HEK293 (cell line): ENCODE data around the gene AEBP1.

Source experiments
- CTCF ChIA-PET: fragments of 350-600 bp; formaldehyde crosslinking; extraction: SDS; loops from one replicate; lab custom pipeline; 2021; ENCODE audit warnings: antibody characterized with exemption; lab: Yijun Ruan, JAX
- POLR2A ChIA-PET: fragments of 300-600 bp; formaldehyde crosslinking; extraction: SDS; loops from one replicate; lab custom pipeline; 2020; ENCODE audit warnings: antibody characterized with exemption, inconsistent platforms; lab: Yijun Ruan, JAX
- H3K27ac ChIP-seq: fragments of 200-500 bp; sonication (Bioruptor generic); 2 replicates; pipeline ENCODE4 v1.5.1; 2014; ENCODE audit warnings: low read depth, low read length, control low read depth, inconsistent platforms; ENCODE audit errors: extremely low read depth
- H3K36me3 ChIP-seq, 2 experiments: fragments of 200-500 bp in 1 of 2; sonication (Bioruptor generic) in 1 of 2; 1 replicate in 1 of 2; 2 replicates in 1 of 2; pipeline ENCODE4 v1.5.1; 2014 to 2017; ENCODE audit warnings: inconsistent platforms in 2 of 2, low read length in 2 of 2; ENCODE audit not compliant: control insufficient read depth in 2 of 2, insufficient read depth in 1 of 2
- H3K4me1 ChIP-seq: fragments of 200-500 bp; sonication (Bioruptor generic); 2 replicates; pipeline ENCODE4 v1.5.1; 2014; ENCODE audit warnings: mild to moderate bottlenecking, low read length, inconsistent platforms; ENCODE audit not compliant: control insufficient read depth, insufficient read depth
- H3K4me3 ChIP-seq: 2 replicates; pipeline ENCODE4 v1.5.1; 2011; ENCODE audit warnings: low read depth, mild to moderate bottlenecking, control low read depth, low read length, moderate library complexity
- H3K9me3 ChIP-seq: fragments of 200-500 bp; sonication (Bioruptor generic); 2 replicates; pipeline ENCODE4 v1.5.1; 2014; ENCODE audit warnings: low read depth, low read length, inconsistent platforms; ENCODE audit not compliant: control insufficient read depth, insufficient read depth
- EGR2 ChIP-seq: fragments of 450-650 bp; formaldehyde crosslinking; IDR thresholded peaks from 2 replicates; pipeline ENCODE4 v1.5.1; 2016; ENCODE audit warnings: low read depth, missing biosample characterization, missing genetic modification characterization
- KLF8 ChIP-seq: fragments of 450-650 bp; formaldehyde crosslinking; IDR thresholded peaks from 2 replicates; pipeline ENCODE4 v1.5.1; 2016; ENCODE audit warnings: missing biosample characterization, missing genetic modification characterization
- SCRT2 ChIP-seq: fragments of 450-650 bp; formaldehyde crosslinking; IDR thresholded peaks from 2 replicates; pipeline ENCODE4 v1.5.1; 2016; ENCODE audit warnings: missing biosample characterization, missing genetic modification characterization
- SP7 ChIP-seq: fragments of 450-650 bp; formaldehyde crosslinking; IDR thresholded peaks from 2 replicates; pipeline ENCODE4 v1.5.1; 2016; ENCODE audit warnings: missing biosample characterization, missing genetic modification characterization
- ZBTB17 ChIP-seq: fragments of 450-650 bp; formaldehyde crosslinking; IDR thresholded peaks from 2 replicates; pipeline ENCODE4 v1.5.1; 2016; ENCODE audit warnings: missing biosample characterization, missing genetic modification characterization
- ZBTB20 ChIP-seq: fragments of 450-650 bp; formaldehyde crosslinking; IDR thresholded peaks from 2 replicates; pipeline ENCODE4 v1.5.1; 2016; ENCODE audit warnings: missing biosample characterization, missing genetic modification characterization
- ZBTB48 ChIP-seq: fragments of 450-650 bp; formaldehyde crosslinking; IDR thresholded peaks from 2 replicates; pipeline ENCODE4 v1.5.1; 2016; ENCODE audit warnings: missing biosample characterization, missing genetic modification characterization
- ZFP37 ChIP-seq: fragments of 450-650 bp; formaldehyde crosslinking; IDR thresholded peaks from 2 replicates; pipeline ENCODE4 v1.5.1; 2016; ENCODE audit warnings: missing biosample characterization, missing genetic modification characterization
- ZFP69B ChIP-seq: fragments of 450-650 bp; formaldehyde crosslinking; IDR thresholded peaks from 2 replicates; pipeline ENCODE4 v1.5.1; 2016; ENCODE audit warnings: missing biosample characterization, missing genetic modification characterization
- ZIC2 ChIP-seq: fragments of 450-650 bp; formaldehyde crosslinking; IDR thresholded peaks from 2 replicates; pipeline ENCODE4 v1.5.1; 2016; ENCODE audit warnings: missing biosample characterization, missing genetic modification characterization
- ZNF174 ChIP-seq: fragments of 450-650 bp; formaldehyde crosslinking; IDR thresholded peaks from 2 replicates; pipeline ENCODE4 v1.5.0; 2017; ENCODE audit warnings: missing biosample characterization, mild to moderate bottlenecking, missing genetic modification characterization
- ZNF2 ChIP-seq: fragments of 450-650 bp; formaldehyde crosslinking; IDR thresholded peaks from 2 replicates; pipeline ENCODE4 v1.5.1; 2016; ENCODE audit warnings: missing biosample characterization, missing genetic modification characterization
- ZNF248 ChIP-seq: fragments of 450-650 bp; formaldehyde crosslinking; IDR thresholded peaks from 2 replicates; pipeline ENCODE4 v1.5.1; 2017; ENCODE audit warnings: missing biosample characterization, missing genetic modification characterization
- ZNF341 ChIP-seq: fragments of 450-650 bp; formaldehyde crosslinking; IDR thresholded peaks from 2 replicates; pipeline ENCODE4; 2016; ENCODE audit warnings: low read depth, missing biosample characterization, missing genetic modification characterization
- ZNF529 ChIP-seq: fragments of 450-650 bp; formaldehyde crosslinking; IDR thresholded peaks from 2 replicates; pipeline ENCODE4 v1.5.1; 2017; ENCODE audit warnings: missing genetic modification characterization, missing biosample characterization; ENCODE audit not compliant: insufficient replicate concordance
- ZNF548 ChIP-seq: fragments of 450-650 bp; formaldehyde crosslinking; IDR thresholded peaks from 2 replicates; pipeline ENCODE4 v1.5.1; 2016; ENCODE audit warnings: missing biosample characterization, missing genetic modification characterization
- ZNF600 ChIP-seq: fragments of 450-650 bp; formaldehyde crosslinking; IDR thresholded peaks from 2 replicates; pipeline ENCODE4 v1.5.1; 2016; ENCODE audit warnings: missing biosample characterization, missing genetic modification characterization
- ZNF677 ChIP-seq: fragments of 450-650 bp; IDR thresholded peaks from 2 replicates; pipeline ENCODE4 v1.5.0; 2018; ENCODE audit warnings: missing biosample characterization, mild to moderate bottlenecking, missing genetic modification characterization, moderate library complexity
- ZNF76 ChIP-seq: fragments of 450-650 bp; formaldehyde crosslinking; IDR thresholded peaks from 2 replicates; pipeline ENCODE4; 2016; ENCODE audit warnings: low read depth, missing biosample characterization, missing genetic modification characterization, borderline replicate concordance
- TF ChIP-seq, protein P1 (sequence below): fragments of 450-650 bp; formaldehyde crosslinking; IDR thresholded peaks from 2 replicates; pipeline ENCODE4 v1.5.1; 2016; ENCODE audit warnings: missing biosample characterization, missing genetic modification characterization
- TF ChIP-seq, protein P2 (sequence below): fragments of 450-650 bp; formaldehyde crosslinking; conservative IDR thresholded peaks from 2 replicates; pipeline ENCODE4 v1.5.1; 2016; ENCODE audit warnings: low read depth, missing biosample characterization, missing genetic modification characterization
- TF ChIP-seq, protein P3 (sequence below): fragments of 450-650 bp; formaldehyde crosslinking; IDR thresholded peaks from 2 replicates; pipeline ENCODE4 v1.5.1; 2017; ENCODE audit warnings: missing biosample characterization, missing genetic modification characterization
- TF ChIP-seq, protein P4 (sequence below): fragments of 450-650 bp; formaldehyde crosslinking; IDR thresholded peaks from 2 replicates; pipeline ENCODE4 v1.5.1; 2016; ENCODE audit warnings: missing biosample characterization, missing genetic modification characterization

The AEBP1 gene

DNA sequence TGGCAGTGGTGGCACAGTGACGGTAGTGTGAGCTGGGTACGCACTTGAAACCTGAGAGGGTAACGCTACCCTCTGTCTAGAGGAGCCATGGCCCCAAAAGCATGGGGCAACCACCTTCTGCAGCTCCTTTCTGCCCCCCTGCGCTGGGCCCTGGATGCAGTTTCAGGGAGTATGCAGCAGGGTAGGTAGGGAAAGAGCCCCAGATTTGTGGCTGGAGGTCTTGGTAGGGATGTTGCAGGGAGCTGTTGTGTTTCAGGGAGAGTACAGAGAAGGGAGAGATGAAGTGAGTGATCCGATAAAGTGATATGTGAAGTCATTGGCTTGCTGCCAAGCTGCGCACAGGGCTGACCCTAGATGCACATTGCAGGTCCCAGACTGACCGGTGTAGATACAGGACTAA, 36.1 kb upstream of the AEBP1 start (continued):
- TF ChIP-seq ZNF600 (tag by site-specific recombination): 0 out of 2 replicates have a peak, but pooled peaks have one; percentile 20
- TF ChIP-seq ZBTB20 (tag by site-specific recombination): no peak
- 0 out of 2 replicates have a peak, but pooled peaks have one; percentile 43 for TF ChIP-seq ZNF548 (tag by site-specific recombination)

DNA sequence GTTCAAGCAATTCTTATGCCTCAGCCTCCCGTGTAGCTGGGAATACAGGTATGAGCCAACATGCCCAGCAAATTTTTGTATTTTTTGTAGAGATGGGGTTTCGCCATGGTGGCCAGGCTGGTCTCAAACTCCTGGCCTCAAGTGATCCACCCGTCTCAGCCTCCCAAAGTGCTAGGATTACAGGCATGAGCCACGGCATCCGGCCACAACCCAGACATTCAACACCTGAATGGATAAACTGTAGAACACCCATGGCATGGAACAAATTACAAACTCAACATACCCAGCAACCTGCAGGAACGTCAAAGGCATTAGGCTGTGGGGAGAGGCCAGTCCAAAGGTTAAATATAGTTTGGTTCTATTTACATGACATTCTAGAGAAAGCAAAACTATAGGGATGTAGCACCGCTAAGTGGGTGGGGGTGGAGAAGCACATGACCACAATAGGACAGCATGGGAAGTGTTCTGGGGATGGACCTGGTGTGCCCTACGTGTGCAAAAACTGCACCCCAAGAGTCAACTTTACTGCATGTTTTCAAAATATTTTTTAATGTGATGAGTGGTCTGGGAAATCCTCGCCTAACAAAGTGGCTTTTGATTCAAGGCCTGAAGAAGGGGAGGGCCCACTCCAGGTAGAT, 32.3 kb upstream of the AEBP1 start:
- Histone ChIP-seq H3K9me3 (no peaks in the 10 kb centered on the region), H3K4me3 (no peak overlapping the region), H3K4me1 (peaks cover 3% of the 10 kb centered on the region; the same call in 1 of the 2 replicates), H3K36me3 (peaks cover 6 to 43% of the 10 kb centered on the region in 2 experiments), H3K27ac (no peak overlapping the region)
- TF ChIP-seq KLF8 (tag by site-specific recombination): no peak
- TF ChIP-seq SCRT2 (tag by site-specific recombination): no peak
- no peak for TF ChIP-seq ZNF76 (tag by site-specific recombination)
- TF ChIP-seq ZNF174 (tag by site-specific recombination): no peak
- TF ChIP-seq, protein P1, sequence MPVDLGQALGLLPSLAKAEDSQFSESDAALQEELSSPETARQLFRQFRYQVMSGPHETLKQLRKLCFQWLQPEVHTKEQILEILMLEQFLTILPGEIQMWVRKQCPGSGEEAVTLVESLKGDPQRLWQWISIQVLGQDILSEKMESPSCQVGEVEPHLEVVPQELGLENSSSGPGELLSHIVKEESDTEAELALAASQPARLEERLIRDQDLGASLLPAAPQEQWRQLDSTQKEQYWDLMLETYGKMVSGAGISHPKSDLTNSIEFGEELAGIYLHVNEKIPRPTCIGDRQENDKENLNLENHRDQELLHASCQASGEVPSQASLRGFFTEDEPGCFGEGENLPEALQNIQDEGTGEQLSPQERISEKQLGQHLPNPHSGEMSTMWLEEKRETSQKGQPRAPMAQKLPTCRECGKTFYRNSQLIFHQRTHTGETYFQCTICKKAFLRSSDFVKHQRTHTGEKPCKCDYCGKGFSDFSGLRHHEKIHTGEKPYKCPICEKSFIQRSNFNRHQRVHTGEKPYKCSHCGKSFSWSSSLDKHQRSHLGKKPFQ (tag by site-specific recombination): no peak
- TF ChIP-seq, protein P2, sequence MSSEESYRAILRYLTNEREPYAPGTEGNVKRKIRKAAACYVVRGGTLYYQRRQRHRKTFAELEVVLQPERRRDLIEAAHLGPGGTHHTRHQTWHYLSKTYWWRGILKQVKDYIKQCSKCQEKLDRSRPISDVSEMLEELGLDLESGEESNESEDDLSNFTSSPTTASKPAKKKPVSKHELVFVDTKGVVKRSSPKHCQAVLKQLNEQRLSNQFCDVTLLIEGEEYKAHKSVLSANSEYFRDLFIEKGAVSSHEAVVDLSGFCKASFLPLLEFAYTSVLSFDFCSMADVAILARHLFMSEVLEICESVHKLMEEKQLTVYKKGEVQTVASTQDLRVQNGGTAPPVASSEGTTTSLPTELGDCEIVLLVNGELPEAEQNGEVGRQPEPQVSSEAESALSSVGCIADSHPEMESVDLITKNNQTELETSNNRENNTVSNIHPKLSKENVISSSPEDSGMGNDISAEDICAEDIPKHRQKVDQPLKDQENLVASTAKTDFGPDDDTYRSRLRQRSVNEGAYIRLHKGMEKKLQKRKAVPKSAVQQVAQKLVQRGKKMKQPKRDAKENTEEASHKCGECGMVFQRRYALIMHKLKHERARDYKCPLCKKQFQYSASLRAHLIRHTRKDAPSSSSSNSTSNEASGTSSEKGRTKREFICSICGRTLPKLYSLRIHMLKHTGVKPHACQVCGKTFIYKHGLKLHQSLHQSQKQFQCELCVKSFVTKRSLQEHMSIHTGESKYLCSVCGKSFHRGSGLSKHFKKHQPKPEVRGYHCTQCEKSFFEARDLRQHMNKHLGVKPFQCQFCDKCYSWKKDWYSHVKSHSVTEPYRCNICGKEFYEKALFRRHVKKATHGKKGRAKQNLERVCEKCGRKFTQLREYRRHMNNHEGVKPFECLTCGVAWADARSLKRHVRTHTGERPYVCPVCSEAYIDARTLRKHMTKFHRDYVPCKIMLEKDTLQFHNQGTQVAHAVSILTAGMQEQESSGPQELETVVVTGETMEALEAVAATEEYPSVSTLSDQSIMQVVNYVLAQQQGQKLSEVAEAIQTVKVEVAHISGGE (tag by site-specific recombination): no peak
- no peak for TF ChIP-seq ZBTB17
- TF ChIP-seq ZNF341 (tag by site-specific recombination): no peak
- TF ChIP-seq EGR2 (tag by site-specific recombination): no peak
- no peak for TF ChIP-seq ZNF529 (tag by site-specific recombination)
- ChIA-PET CTCF (interaction anchor here (0.5 to 1.2 kb wide), 5 partner anchors 10 to 106 kb away, joined by 3 to 4 read pairs (median 3); no protein-coding TSS in a partner anchor), POLR2A (interaction anchor here (1.1 kb wide), 1 partner anchor 8 kb away, joined by 4 read pairs; no protein-coding TSS in a partner anchor)

DNA sequence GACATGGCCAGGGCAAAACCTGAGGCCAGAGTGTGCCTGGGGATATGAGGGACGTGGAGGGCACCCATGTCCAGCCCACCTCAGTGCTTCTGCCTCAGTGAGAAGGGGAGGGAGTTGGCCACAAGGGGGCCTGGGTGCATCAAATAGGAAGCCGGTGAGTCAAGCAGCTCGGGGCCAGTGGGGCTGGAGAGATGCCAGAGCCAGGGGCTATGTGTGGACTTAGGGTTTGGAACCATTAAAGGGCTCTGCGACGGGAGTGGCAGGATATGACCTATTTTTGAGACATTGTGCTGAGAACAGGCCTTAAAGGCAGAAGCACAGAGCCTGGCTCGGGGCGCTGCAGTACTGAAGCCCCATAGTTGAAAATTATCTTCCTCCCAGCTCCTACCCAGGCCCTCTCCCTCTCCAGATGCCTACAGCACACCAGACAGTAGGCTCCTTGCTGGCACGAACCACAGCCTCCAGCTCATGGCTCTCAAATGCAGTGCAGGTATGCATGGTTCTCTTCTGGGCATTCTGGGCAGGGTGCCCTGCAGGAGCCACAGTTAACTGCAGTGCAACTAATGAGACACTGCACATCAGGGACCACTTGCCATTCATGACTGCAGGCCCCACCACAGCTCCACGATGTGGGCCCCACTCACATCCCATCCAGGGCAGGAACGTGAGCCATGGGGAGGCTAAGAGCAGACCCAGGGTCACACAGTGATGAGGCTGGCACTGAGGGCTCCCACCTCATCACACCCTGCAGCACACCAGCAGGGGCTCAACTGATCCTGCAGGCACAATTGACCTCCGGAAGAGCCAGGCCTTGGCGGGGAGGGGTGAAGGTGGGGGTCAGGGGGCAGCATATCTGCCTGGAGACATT, 31.5 kb upstream of the AEBP1 start:
- H3K4me3 ChIP-seq: no peak overlapping the region
- CTCF ChIA-PET: interaction anchor here (0.5 to 1.2 kb wide), 6 partner anchors 10 to 1107 kb away, joined by 3 read pairs; no protein-coding TSS in a partner anchor
- peaks cover 3% of the 10 kb centered on the region; the same call in 1 of the 2 replicates for H3K4me1 ChIP-seq
- peaks cover 6 to 51% of the 10 kb centered on the region in 2 experiments for H3K36me3 ChIP-seq
- no peaks in the 10 kb centered on the region for H3K9me3 ChIP-seq
- POLR2A ChIA-PET: interaction anchor here (1.1 kb wide), 1 partner anchor 9 kb away, joined by 4 read pairs; no protein-coding TSS in a partner anchor
- no peak overlapping the region for H3K27ac ChIP-seq
- TF ChIP-seq ZNF248 (tag by site-specific recombination) (no peak), ZNF600 (tag by site-specific recombination) (peak; percentile 57; the same call in 1 of the 2 replicates), ZNF2 (0 out of 2 replicates have a peak, but pooled peaks have one; percentile 32), ZBTB48 (tag by site-specific recombination) (peak; percentile 56), ZFP69B (tag by site-specific recombination) (peak; percentile 93), ZIC2 (peak; percentile 88), ZBTB17 (peak; percentile 61), SP7 (no peak), ZFP37 (tag by site-specific recombination) (peak; percentile 53; the same call in 1 of the 2 replicates), ZNF677 (tag by site-specific recombination) (no peak)
- TF ChIP-seq, protein P3, sequence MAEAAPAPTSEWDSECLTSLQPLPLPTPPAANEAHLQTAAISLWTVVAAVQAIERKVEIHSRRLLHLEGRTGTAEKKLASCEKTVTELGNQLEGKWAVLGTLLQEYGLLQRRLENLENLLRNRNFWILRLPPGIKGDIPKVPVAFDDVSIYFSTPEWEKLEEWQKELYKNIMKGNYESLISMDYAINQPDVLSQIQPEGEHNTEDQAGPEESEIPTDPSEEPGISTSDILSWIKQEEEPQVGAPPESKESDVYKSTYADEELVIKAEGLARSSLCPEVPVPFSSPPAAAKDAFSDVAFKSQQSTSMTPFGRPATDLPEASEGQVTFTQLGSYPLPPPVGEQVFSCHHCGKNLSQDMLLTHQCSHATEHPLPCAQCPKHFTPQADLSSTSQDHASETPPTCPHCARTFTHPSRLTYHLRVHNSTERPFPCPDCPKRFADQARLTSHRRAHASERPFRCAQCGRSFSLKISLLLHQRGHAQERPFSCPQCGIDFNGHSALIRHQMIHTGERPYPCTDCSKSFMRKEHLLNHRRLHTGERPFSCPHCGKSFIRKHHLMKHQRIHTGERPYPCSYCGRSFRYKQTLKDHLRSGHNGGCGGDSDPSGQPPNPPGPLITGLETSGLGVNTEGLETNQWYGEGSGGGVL: no peak
- TF ChIP-seq, protein P4, sequence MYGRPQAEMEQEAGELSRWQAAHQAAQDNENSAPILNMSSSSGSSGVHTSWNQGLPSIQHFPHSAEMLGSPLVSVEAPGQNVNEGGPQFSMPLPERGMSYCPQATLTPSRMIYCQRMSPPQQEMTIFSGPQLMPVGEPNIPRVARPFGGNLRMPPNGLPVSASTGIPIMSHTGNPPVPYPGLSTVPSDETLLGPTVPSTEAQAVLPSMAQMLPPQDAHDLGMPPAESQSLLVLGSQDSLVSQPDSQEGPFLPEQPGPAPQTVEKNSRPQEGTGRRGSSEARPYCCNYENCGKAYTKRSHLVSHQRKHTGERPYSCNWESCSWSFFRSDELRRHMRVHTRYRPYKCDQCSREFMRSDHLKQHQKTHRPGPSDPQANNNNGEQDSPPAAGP (tag by site-specific recombination): 0 out of 2 replicates have a peak, but pooled peaks have one; percentile 34
